ENCODE data around the gene ADCYAP1R1.

Gene ADCYAP1R1

DNA sequence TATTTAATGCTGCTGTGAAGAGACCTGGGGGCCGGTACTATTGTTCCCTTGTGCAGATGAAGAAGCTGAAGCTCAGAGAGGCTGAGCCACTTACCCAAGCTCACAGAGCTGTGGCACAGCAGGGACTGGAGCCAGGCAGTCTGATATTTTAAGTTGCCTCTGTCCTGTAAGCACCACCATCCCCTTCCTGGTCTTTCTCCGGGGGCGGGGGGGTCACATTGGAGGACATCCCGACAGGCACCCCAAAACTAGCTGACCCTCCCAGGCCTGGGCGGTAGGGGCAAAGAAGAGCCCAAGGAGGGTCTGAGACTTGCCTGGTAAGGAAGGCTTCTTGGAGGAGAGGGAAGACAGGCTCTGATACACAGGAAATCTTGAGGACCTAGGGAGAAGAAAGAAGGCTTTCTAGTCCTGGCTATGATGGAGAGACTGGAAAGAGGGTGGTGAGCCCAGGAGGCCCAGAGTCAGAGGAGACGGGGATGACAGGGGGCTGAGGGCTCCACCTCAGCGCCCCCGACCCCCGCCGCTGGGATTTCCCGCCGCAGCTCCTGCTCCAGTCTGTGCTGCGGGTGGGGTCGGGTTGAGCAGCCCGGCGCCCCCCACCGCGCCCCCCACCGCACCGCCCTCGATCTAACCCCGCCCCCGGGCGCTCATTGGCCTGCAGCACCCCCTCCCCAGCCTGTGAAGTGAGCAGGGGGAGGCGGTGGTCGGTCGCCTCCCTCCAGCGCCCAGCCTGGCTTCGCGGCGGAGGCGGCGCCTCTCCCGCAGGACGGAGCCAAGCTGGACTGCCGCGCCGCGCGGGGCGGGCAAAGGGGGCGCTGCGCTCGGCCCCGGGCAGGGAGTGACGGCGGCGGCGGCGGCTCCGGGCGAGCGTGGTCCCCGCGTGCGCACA, at the start of gene ADCYAP1R1:
Gene ADCYAP1R1, plus strand, starts transcription at position 711 of the 889 bp plus-strand sequence. CDS start 10,957 bp downstream, outside the sequence.
- DNase-seq (ENCODE audit: low read depth in 2 of 2) = no peak

DNA sequence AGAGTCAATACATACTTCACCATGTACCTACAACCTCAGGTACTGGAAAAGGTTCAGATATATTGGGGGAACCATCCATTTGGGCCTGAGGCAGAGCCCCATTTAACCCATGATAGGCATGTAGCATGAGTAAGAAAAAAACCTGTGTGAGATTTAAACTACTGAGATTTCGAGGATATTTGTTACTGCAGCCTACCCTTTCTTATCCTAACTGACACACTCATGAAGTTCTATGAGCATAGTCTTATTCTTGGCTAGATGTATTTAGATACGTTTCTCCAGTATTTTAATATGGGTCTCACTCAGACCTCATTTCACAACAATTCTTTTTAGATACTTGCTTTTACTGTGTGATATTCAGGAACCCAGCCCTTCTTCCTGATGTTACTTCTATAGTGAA, 49.0 kb upstream of the ADCYAP1R1 start:
- DNase-seq (ENCODE audit: low read depth in 2 of 2) = no peak

GRCh38 chr7:31003721-31004120, 48.4 kb upstream of the ADCYAP1R1 start:
- no peak for DNase-seq (ENCODE audit: low read depth in 2 of 2)

DNA sequence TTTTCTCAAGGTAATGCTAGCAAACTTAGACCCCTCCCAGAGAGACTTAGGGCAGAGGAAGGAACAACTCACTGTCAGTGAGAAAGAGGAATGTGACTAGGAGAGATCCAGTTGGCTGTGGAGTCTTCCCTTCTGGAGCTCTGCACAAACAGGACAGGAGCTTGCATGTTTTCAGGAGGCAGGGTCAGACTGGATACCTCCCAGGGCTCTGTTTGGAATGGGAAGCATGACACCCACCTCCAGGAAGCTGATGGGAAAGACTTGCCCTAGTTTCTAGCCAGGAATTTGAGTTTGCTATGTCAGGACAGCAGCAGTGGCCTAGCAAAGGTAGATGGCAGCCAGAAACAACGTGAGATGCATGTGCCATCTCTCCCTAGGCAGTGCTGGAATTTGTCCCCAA, 47.7 kb upstream of the ADCYAP1R1 start:
- DNase-seq (ENCODE audit: low read depth in 2 of 2) = no peak

DNA sequence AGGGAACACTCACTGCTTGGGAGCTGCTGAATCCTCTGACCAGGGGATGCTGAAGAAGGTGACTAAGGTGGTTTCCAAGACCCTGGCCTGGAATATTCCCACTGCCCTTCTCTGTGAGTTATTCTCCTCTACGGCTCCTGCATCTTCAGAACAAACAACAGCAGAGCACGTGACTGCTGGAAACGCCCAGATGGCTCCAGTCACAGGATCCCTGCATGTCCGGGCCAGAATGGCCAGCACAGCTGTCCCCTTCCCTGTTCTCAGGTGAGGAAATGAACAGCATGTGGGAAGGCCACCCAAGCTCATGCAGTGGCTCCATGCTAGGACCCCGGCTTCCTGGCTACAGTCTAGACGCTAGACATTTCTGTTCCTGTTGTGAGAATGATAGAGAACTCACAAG, 45.3 kb upstream of the ADCYAP1R1 start:
- no peak for DNase-seq (ENCODE audit: low read depth in 2 of 2)

DNA sequence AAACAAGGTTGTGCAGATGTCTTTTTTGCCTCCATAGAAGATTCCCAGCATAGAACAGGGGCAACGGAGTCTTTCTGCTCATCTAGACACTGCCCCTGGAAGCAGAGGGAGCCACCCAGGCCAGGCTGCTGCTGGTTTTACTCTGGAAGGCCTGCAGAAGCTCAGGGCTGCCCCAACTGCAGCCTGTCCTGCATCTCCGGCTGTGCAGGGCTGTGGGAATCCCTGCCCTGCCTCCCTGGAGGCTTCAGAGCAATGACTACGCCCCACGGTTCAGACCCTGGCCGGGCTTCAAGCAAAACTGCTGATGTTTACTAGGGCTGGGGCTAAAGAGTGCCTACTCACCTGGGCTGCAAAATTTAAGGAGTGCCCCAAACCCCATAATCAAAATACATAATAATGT, 44.5 kb upstream of the ADCYAP1R1 start:
- no peak for DNase-seq (ENCODE audit: low read depth in 2 of 2)

GRCh38 chr7:31014826-31015225, 37.3 kb upstream of the ADCYAP1R1 start:
- DNase-seq (ENCODE audit: low read depth in 2 of 2) = no peak

DNA sequence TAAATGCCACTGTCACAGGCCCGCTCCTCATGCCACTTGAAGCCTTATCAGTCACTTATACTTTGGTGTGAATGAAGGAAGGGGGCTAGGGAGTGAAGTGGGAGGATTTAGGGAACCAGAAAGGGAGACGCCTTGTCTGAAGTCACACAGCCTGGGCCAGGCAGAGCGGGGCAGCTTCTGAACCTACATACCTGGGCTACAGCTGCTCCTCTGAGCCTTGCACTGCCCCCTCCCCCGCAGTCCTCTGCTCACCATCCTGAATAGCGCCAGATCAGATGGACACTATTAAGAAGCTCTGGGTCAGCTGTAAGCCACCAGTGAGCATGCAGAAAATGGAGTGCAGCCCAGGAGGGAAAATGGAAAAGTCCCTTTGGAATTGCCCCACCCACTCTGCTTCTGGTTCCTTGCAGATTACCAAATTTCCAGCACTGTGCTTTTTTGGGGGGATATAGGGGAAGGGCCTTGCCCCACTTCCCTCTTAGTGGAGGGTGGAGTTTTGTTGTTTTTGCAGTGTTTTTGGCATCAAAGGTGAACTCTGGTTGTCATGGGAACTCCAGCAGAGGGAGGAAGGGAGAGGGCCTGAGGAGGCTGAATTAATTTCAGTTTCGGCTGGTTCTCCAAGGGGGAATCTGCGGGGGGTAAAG, 35.0 kb upstream of the ADCYAP1R1 start:
- DNase-seq (ENCODE audit: low read depth in 2 of 2) = no peak

DNA sequence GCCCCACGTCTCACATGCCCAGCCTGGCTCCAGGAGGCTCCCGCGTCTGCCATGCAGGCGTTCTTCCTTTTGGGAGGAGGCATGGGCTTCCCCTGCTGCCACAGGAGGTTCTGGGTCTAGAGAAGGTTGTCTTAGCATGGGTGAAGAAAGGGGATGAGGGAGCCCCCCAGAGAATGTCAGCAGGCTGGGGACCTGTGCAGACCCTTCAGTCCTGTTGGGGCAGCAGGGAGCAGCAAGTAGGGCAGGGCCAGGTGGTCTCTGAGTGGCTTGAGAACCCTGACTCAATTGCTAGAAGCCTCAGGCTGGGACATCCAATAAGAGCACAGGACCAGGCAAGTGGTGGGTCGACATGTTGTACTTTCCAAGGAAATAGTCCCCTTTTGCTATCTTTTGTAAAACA, 34.4 kb upstream of the ADCYAP1R1 start:
- DNase-seq (ENCODE audit: low read depth in 2 of 2) = no peak

DNA sequence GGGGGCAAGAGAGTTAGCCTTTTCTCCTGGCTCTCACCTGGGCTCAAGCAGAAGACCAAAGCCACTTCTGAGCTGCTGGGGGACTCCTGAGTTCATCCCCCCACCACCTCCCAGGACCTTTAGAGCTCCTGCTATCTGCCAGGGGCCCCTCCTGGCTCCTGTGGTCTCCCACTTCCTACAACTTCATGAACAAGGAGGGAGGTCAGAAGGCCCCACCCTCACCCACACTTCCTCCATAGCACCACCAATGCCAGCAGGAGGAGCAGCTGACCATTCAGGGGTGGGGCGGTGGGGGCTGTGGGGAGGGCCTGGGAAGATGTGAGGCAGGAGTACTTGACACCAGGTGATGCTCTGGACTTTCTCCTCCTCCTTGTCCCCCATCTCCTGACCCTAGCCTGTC, 32.6 kb upstream of the ADCYAP1R1 start:
- DNase-seq (ENCODE audit: low read depth in 2 of 2) = no peak

DNA sequence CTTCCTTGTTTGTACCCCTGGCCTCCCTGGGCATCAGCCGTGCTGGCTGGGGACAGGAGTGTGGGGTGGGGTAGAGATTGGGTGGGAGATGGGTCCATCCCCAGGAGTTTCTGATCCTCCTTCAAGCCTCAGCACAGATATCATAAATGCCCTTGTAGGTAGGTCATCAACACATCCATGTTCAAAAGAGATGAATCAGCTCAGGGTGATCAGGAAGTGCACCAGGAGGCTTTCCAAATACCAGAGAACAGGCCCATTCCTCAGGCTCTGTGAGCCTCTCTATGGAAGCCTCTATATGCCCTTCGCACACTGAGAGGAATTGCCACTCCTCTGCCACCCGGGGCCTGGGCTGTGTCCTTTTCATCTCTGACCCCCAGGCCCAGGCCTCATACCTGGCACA, 31.9 kb upstream of the ADCYAP1R1 start:
- DNase-seq (ENCODE audit: low read depth in 2 of 2) = no peak

DNA sequence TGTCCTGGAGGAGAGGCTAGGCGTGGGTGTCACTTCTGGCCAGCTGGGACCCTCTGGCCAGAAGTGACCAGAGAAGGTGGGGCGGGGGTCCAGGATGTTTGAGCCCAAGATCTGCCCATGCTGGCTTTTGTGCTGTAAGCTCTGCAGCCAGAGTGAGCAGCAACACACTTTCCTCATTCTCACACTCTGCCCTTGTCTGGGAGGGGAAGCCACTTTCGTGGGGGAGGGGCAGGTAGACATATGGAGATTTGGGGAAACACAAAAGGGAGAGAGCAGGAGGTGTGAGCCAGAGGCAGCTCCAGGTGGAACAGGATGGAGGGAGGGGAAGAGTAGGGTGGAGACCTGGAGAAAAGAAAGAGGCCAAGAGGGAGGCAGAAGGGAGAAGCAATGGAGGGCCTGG, 31.5 kb upstream of the ADCYAP1R1 start:
- DNase-seq (ENCODE audit: low read depth in 2 of 2) = no peak

DNA sequence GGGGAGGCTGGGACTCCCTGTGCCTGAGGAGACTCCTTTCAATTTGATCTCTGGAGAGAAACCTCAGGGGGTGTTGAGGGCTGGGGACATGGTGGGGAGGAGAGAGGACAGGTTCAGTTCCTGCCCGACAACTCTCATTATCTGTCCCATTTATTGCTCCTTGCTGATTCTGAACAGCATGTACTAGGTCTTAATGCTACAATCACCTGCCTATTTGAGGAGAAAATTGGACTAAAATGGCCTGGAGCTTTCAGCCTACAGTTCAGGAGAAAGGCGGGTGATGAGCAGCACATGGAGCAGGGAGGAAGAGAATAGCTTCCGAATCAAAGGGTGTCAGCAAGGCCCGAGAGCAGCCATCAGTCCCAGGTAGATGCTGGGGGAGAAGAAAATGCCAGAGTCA, 30.0 kb upstream of the ADCYAP1R1 start:
- DNase-seq (ENCODE audit: low read depth in 2 of 2) = no peak

- no peak for DNase-seq (ENCODE audit: low read depth in 2 of 2)
These were observed 29.4 kb upstream of the ADCYAP1R1 start for GRCh38 chr7:31022726-31023125.

- no peak for DNase-seq (ENCODE audit: low read depth in 2 of 2)
These were observed 28.2 kb upstream of the ADCYAP1R1 start for GRCh38 chr7:31023877-31024276.

- no peak for DNase-seq (ENCODE audit: low read depth in 2 of 2)
These were observed 24.7 kb upstream of the ADCYAP1R1 start for GRCh38 chr7:31027161-31027965.

GRCh38 chr7:31028006-31028405, 24.1 kb upstream of the ADCYAP1R1 start:
- no peak for DNase-seq (ENCODE audit: low read depth in 2 of 2)

DNA sequence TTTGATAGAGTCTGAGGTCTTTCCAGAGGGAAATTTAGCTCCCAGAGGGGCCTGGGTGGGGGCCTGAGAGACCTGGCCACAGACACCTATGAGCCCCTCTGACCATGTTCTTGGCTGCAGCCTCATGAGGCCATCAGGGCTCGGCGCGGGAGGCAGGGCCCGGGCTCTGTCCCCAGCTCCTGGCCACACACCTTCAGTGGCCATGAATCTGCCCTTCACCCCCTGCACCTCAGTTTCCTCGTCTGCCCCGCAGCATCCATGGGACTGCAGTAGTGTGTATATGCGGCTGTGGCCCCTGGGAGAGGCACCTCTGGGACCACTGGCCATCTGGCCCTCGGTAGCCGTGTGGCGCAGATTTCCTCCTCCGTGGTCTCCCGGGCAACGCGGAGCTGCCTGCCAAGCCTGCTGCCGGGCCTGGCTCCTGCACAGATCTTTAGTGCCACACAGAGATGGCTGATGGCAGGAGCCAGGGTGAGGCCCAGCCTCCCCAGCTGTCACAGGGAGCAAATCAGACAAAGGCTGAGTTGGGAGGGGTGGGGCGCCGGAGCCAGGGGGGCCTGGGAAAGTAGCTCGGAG, 23.6 kb upstream of the ADCYAP1R1 start:
- no peak for DNase-seq (ENCODE audit: low read depth in 2 of 2)

GRCh38 chr7:31029251-31030042, 22.7 kb upstream of the ADCYAP1R1 start:
- no peak for DNase-seq (ENCODE audit: low read depth in 2 of 2)

- no peak for DNase-seq (ENCODE audit: low read depth in 2 of 2)
These were observed 18.3 kb upstream of the ADCYAP1R1 start for GRCh38 chr7:31033674-31034300.

- no peak for DNase-seq (ENCODE audit: low read depth in 2 of 2)
These were observed 15.2 kb upstream of the ADCYAP1R1 start for GRCh38 chr7:31036924-31037323.

All from stimulated activated CD8-positive, alpha-beta memory T cell treated with anti-CD3 and anti-CD28 coated beads, Interleukin-15, amount 100 ng/mL, for 4 hours (primary cell).